Peyer's patch (tissue), 4 donors: ENCODE measurements around the gene AAMDC.
"Not testable (repeated sequence)": the region's sequence is repeated elsewhere in the genome, so short reads cannot be mapped to it uniquely, and the experiment has no call there.

Experiments used
- POLR2A ChIP-seq, 2 donors: fragments of 450-650 bp; IDR thresholded peaks; one replicate each; pipeline ENCODE4 v1.5.1; 2017; ENCODE audit warnings: antibody characterized with exemption in 2 of 2, mild to moderate bottlenecking in 2 of 2, moderate library complexity in 2 of 2
- TF ChIP-seq, protein P1 (sequence below), 6 experiments: fragments of 450-650 bp in 4 of 6; fragments of 200-600 bp in 2 of 6; sonication (generic) in 1 of 6; IDR thresholded peaks; one replicate each; pipeline ENCODE4 v1.5.1; 2017 to 2019; ENCODE audit warnings: antibody characterized with exemption in 6 of 6, mild to moderate bottlenecking in 3 of 6, moderate library complexity in 1 of 6

DNA sequence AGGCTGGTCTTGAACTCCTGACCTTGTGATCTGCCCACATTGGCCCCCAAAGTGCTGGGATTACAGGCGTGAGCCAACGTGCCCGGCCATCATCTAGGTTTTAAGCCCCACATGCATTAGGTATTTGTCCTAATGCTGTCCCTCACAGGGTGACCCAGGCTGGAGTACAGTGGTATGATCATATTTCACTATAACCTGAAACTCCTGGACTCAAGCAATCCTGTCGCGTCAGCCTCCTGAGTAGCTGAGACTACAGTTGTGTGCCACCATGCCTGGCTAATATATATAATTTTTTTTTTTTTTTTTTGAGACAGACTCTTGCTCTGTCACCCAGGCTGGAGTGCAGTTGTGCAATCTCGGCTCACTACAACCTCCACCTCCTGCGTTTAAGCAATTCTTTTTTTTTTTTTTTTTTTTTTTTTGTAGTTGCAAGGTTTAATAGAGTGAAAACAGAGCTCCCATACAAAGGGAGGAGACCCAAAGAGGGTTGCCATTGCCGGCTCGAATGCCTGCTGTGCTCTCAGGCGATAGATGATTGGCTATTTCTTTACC is 37.0 kb downstream of the AAMDC start:
- TF ChIP-seq, protein P1, sequence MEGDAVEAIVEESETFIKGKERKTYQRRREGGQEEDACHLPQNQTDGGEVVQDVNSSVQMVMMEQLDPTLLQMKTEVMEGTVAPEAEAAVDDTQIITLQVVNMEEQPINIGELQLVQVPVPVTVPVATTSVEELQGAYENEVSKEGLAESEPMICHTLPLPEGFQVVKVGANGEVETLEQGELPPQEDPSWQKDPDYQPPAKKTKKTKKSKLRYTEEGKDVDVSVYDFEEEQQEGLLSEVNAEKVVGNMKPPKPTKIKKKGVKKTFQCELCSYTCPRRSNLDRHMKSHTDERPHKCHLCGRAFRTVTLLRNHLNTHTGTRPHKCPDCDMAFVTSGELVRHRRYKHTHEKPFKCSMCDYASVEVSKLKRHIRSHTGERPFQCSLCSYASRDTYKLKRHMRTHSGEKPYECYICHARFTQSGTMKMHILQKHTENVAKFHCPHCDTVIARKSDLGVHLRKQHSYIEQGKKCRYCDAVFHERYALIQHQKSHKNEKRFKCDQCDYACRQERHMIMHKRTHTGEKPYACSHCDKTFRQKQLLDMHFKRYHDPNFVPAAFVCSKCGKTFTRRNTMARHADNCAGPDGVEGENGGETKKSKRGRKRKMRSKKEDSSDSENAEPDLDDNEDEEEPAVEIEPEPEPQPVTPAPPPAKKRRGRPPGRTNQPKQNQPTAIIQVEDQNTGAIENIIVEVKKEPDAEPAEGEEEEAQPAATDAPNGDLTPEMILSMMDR (IDR thresholded peaks at IDR 0.05): not testable (repeated sequence)
- not testable (repeated sequence) for TF ChIP-seq POLR2A (IDR thresholded peaks at IDR 0.05)
